Stimulated activated memory B cell treated with anti-CD40 and anti-IgM and Interleukin-4, amounts not matched to agents 10 μg/mL and 1 μg/mL and 100 μg/mL, for 72 hours (primary cell): ENCODE measurements around the gene HSPH1.

Experiments
- ATAC-seq: fragments of 150-1000 bp; cut with Tn5 transposase; 2 replicates; pipeline ENCODE4 v1.10.0; 2021
- H3K27ac Mint-ChIP-seq: one replicate; pipeline ENCODE4 v1.8.0; 2022; ENCODE audit warnings: mild to moderate bottlenecking, mixed read lengths
- H3K27me3 Mint-ChIP-seq: one replicate; pipeline ENCODE4 v1.8.0; 2022; ENCODE audit warnings: mixed read lengths
- H3K36me3 Mint-ChIP-seq: one replicate; pipeline ENCODE4 v1.8.0; 2022; ENCODE audit warnings: mixed read lengths
- H3K4me1 Mint-ChIP-seq: one replicate; pipeline ENCODE4 v1.8.0; 2022; ENCODE audit warnings: mixed read lengths
- H3K4me3 Mint-ChIP-seq: one replicate; pipeline ENCODE4 v1.8.0; 2022; ENCODE audit warnings: mild to moderate bottlenecking, moderate library complexity, mixed read lengths
- H3K9me3 Mint-ChIP-seq: one replicate; pipeline ENCODE4 v1.8.0; 2022; ENCODE audit warnings: mixed read lengths

Gene HSPH1

GRCh38 chr13:31162151-31163008, 676 bp upstream of the HSPH1 start:
- peak; percentile 95 for ATAC-seq
- H3K4me3 Mint-ChIP-seq: peak overlapping the region; percentile 98
- no peaks in the 10 kb centered on the region for H3K27me3 Mint-ChIP-seq
- H3K4me1 Mint-ChIP-seq: peaks cover 30% of the 10 kb centered on the region
- H3K9me3 Mint-ChIP-seq: no peaks in the 10 kb centered on the region
- peak overlapping the region; percentile 97 for H3K27ac Mint-ChIP-seq
- H3K36me3 Mint-ChIP-seq: peaks cover 11% of the 10 kb centered on the region

DNA sequence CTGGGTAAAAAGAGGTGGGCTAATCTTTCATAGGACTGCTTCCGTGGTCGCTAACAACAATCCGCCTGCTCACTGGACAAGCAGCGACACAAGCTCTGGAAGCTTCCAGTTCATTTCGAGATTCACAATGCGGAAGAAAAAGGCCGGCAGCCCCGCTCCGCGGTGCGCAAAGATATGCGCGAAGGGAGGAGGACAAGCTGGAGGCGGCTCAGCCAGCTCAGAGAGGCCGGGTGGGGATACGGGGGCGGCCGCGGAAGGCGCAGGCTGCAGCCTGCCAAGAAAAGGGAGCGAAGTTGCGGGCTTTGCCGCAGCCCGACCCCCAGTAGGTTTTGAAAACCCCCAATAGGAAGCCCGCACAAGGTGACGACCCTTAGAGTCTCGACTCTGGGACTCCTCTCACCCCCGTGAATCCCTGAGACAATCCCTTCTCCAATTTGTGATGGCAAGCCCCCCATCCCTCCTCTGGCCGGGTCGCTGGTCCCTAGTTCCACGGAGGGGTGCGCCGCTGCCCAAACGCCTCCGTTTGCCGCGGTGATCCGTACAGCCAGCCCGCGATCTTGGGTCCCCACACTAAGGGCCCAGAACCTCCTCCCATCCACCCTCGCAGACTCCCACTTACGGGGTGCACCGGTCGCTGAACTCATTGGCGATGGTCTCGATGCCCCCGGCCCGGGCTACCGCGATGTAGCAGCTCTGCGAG, 697 bp downstream of the HSPH1 start:
- Mint-ChIP-seq H3K27ac (peak overlapping the region; percentile 97), H3K4me3 (peak overlapping the region; percentile 98), H3K27me3 (no peaks in the 10 kb centered on the region), H3K36me3 (peaks cover 11% of the 10 kb centered on the region), H3K4me1 (peaks cover 30% of the 10 kb centered on the region), H3K9me3 (no peaks in the 10 kb centered on the region)
- peak; percentile 29 for ATAC-seq

DNA sequence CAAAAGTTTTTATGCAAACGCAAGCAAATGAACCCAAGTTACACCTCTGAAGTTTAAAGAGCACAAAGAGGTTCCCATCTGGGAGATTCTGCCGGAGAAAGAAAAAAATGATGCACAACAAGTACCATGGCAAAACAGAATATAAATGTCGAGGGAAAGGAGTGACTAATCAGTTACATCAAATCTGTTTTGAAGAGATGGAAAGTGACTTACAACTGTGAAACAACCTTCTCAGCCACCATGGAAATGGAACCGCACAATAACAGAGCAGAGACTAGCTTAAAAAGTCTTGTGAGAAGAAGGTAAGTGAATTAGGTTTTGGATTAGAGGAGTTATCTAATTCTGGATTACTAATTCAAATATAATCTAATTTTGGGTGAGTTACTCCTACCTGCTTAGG, 2.4 kb downstream of the HSPH1 start:
- no peaks in the 10 kb centered on the region for H3K27me3 Mint-ChIP-seq
- peaks cover 19% of the 10 kb centered on the region for H3K36me3 Mint-ChIP-seq
- no peak for ATAC-seq
- H3K9me3 Mint-ChIP-seq: no peaks in the 10 kb centered on the region
- peaks cover 34% of the 10 kb centered on the region for H3K4me1 Mint-ChIP-seq
- H3K27ac Mint-ChIP-seq: no peak overlapping the region
- peak overlapping the region; percentile 98 for H3K4me3 Mint-ChIP-seq

GRCh38 chr13:31154939-31155338, 6.8 kb downstream of the HSPH1 start:
- Mint-ChIP-seq H3K27me3 (no peaks in the 10 kb centered on the region), H3K36me3 (peaks cover 50% of the 10 kb centered on the region), H3K4me3 (no peak overlapping the region), H3K9me3 (no peaks in the 10 kb centered on the region), H3K27ac (no peak overlapping the region), H3K4me1 (peaks cover 16% of the 10 kb centered on the region)
- no peak for ATAC-seq

GRCh38 chr13:31151837-31152236, 9.9 kb downstream of the HSPH1 start:
- Mint-ChIP-seq H3K27ac (no peak overlapping the region), H3K27me3 (no peaks in the 10 kb centered on the region), H3K36me3 (peaks cover 58% of the 10 kb centered on the region)

DNA sequence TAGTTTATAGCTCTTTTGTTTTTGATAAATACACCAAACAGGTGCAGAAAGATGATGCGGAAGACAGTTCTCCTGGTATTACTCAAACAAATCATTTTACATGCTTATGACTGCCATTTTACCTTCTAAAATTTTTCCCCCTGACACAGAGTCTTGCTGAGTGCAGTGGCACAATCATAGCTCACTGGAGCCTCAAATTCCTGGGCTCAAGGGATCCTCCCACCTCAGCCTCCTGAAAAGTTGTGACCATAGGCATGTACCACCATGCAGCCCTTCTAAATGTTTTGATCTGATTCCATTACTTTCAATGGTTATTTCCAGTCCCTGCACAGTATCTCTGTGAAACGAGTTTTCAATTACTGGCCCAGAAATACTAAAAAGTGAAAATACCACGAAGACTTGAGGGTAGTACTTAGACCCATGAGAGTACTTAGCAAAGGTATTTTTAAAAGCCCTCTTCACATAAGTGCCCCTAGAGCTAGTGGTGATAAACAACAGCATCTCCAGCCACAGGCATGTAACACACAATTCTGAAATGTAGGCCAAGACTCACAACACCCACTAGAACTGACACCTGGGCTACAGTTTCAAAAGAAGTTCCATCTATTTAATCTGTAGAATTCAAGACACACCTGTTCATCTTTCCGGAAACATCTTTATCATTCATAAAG, 11.3 kb downstream of the HSPH1 start:
- H3K9me3 Mint-ChIP-seq: no peaks in the 10 kb centered on the region
- peaks cover 5% of the 10 kb centered on the region for H3K4me1 Mint-ChIP-seq
- no peaks in the 10 kb centered on the region for H3K27me3 Mint-ChIP-seq
- H3K27ac Mint-ChIP-seq: no peak overlapping the region
- peaks cover 69% of the 10 kb centered on the region for H3K36me3 Mint-ChIP-seq
- no peak overlapping the region for H3K4me3 Mint-ChIP-seq
- no peak for ATAC-seq

More at GRCh38 chr13:31151837-31152236, 9.9 kb downstream of the HSPH1 start:
- no peak overlapping the region for H3K4me3 Mint-ChIP-seq
- ATAC-seq: no peak
- H3K9me3 Mint-ChIP-seq: no peaks in the 10 kb centered on the region
- peaks cover 5% of the 10 kb centered on the region for H3K4me1 Mint-ChIP-seq

GRCh38 chr13:31149604-31150003, 12.1 kb downstream of the HSPH1 start:
- ATAC-seq: no peak
- no peaks in the 10 kb centered on the region for H3K9me3 Mint-ChIP-seq
- peaks cover 11% of the 10 kb centered on the region for H3K4me1 Mint-ChIP-seq
- H3K4me3 Mint-ChIP-seq: no peak overlapping the region
- H3K36me3 Mint-ChIP-seq: peaks cover 72% of the 10 kb centered on the region
- H3K27ac Mint-ChIP-seq: no peak overlapping the region
- no peaks in the 10 kb centered on the region for H3K27me3 Mint-ChIP-seq

DNA sequence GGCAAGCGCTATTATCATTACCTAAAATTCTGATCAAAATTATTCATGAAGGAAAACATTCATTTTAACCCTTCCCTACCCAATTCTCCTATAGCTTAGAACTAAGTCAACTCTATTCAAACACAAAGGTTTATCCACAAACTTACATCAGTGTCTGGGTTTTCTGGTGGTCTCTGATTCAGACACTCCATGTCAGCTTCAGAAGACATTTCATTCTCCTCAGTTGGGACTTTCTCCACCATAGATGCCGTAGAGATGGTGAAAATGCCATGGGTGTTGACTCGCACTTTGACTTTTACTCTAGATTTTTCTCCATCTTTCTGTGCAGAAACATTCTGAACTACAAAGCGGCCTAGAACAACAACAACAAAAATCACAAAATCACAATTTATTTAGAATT, 16.3 kb downstream of the HSPH1 start:
- H3K4me3 Mint-ChIP-seq: no peak overlapping the region
- ATAC-seq: no peak
- no peaks in the 10 kb centered on the region for H3K9me3 Mint-ChIP-seq
- H3K27me3 Mint-ChIP-seq: no peaks in the 10 kb centered on the region
- no peak overlapping the region for H3K27ac Mint-ChIP-seq
- H3K4me1 Mint-ChIP-seq: peaks cover 14% of the 10 kb centered on the region
- peaks cover 73% of the 10 kb centered on the region for H3K36me3 Mint-ChIP-seq

GRCh38 chr13:31138515-31138914, 23.2 kb downstream of the HSPH1 start:
- Mint-ChIP-seq H3K27me3 (no peaks in the 10 kb centered on the region), H3K27ac (no peak overlapping the region), H3K4me1 (no peaks in the 10 kb centered on the region), H3K36me3 (peaks cover 79% of the 10 kb centered on the region), H3K9me3 (no peaks in the 10 kb centered on the region), H3K4me3 (no peak overlapping the region)
- ATAC-seq: no peak

GRCh38 chr13:31136724-31137123, 25.0 kb downstream of the HSPH1 start:
- no peak for ATAC-seq
- H3K4me3 Mint-ChIP-seq: no peak overlapping the region
- no peaks in the 10 kb centered on the region for H3K9me3 Mint-ChIP-seq
- peaks cover 70% of the 10 kb centered on the region for H3K36me3 Mint-ChIP-seq
- H3K4me1 Mint-ChIP-seq: no peaks in the 10 kb centered on the region
- H3K27me3 Mint-ChIP-seq: no peaks in the 10 kb centered on the region
- no peak overlapping the region for H3K27ac Mint-ChIP-seq

DNA sequence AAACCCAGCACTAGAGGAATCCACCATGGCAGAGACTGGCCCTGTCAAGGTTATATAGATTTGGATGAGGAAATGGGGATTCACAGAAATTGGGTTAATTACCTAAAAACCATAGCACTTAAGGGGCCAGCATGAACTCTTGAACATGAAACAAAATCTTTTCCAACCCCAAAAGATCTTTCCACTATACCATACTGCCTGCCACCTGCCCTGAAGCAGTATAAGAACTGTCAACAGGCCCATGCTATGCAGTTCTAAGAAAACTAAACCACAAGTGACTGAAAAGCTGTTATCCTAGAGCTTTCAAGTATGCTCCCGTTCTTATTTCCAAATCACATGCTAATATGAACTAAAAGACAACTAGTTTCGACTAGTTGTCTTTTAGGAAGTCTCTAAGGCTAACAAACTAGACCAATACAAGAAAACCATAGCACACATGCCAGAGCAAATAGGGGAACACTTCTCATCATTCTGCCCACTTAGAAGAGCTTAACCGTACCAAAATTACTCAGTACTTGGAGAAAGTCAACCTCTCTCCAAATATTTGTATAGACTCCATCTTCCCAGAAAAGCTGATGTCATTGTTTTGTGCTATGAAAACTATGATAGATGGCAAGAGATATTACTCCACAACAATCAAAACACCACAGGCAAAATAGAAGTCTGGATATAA, 27.5 kb downstream of the HSPH1 start:
- no peak for ATAC-seq

GRCh38 chr13:31133621-31134020, 28.1 kb downstream of the HSPH1 start:
- no peak overlapping the region for H3K27ac Mint-ChIP-seq

More for the DNA sequence above, 27.5 kb downstream of the HSPH1 start:
- Mint-ChIP-seq H3K4me3 (no peak overlapping the region), H3K9me3 (no peaks in the 10 kb centered on the region), H3K36me3 (peaks cover 52% of the 10 kb centered on the region), H3K27ac (no peak overlapping the region), H3K27me3 (peaks cover 6% of the 10 kb centered on the region), H3K4me1 (peaks cover 6% of the 10 kb centered on the region)

DNA sequence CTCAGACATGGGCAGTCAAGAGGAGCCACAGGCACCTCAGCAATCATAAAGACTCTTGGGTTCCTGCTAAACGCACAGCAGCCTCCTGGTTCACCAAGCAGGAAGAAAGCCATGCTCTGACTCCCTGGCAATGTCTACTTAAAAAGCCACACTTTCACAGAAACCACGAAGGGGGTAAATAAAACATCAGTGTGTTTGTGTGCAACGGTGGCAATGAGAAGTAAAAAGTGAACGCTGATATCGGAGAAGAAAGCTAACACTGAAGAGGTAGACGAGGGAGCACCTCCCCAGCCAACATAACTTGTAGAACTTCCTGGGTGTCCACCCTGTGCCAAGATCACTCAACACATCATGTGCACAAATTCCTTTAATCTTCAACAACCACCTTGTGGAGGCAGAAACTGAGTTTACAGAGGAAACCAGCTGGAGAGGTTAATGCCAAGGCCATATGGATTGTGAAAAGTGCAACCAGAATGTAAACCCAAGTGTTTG, 30.2 kb downstream of the HSPH1 start:
- Mint-ChIP-seq H3K4me3 (no peak overlapping the region), H3K36me3 (peaks cover 26% of the 10 kb centered on the region), H3K9me3 (no peaks in the 10 kb centered on the region), H3K27ac (no peak overlapping the region), H3K4me1 (peaks cover 6% of the 10 kb centered on the region), H3K27me3 (peaks cover 25% of the 10 kb centered on the region)
- no peak for ATAC-seq

More at GRCh38 chr13:31133621-31134020, 28.1 kb downstream of the HSPH1 start:
- peaks cover 11% of the 10 kb centered on the region for H3K27me3 Mint-ChIP-seq
- no peak for ATAC-seq
- H3K4me3 Mint-ChIP-seq: no peak overlapping the region
- peaks cover 46% of the 10 kb centered on the region for H3K36me3 Mint-ChIP-seq
- H3K9me3 Mint-ChIP-seq: no peaks in the 10 kb centered on the region
- H3K4me1 Mint-ChIP-seq: peaks cover 6% of the 10 kb centered on the region

GRCh38 chr13:31129419-31129818, 32.3 kb downstream of the HSPH1 start:
- peaks cover 6% of the 10 kb centered on the region for H3K4me1 Mint-ChIP-seq
- H3K27me3 Mint-ChIP-seq: peaks cover 39% of the 10 kb centered on the region
- no peak for ATAC-seq
- no peak overlapping the region for H3K27ac Mint-ChIP-seq
- H3K9me3 Mint-ChIP-seq: no peaks in the 10 kb centered on the region
- no peak overlapping the region for H3K4me3 Mint-ChIP-seq
- peaks cover 10% of the 10 kb centered on the region for H3K36me3 Mint-ChIP-seq

- Mint-ChIP-seq H3K4me3 (no peak overlapping the region), H3K9me3 (no peaks in the 10 kb centered on the region), H3K27me3 (peaks cover 71% of the 10 kb centered on the region), H3K36me3 (no peaks in the 10 kb centered on the region), H3K4me1 (no peaks in the 10 kb centered on the region), H3K27ac (no peak overlapping the region)
- no peak for ATAC-seq
These were observed 37.5 kb downstream of the HSPH1 start for GRCh38 chr13:31124204-31124603.
